Prostate gland (tissue), 2 donors: ENCODE data around the gene THAP8. TPM values are rescaled to one million over a fixed set of nuclear protein-coding genes. Genes with fewer than 3 reads are reported as not detected.

Experiments
- DNase-seq: peaks from one replicate; pipeline ENCODE4 v3.0.0-alpha.2; 2019; ENCODE audit warnings: low spot score
- H3K27ac ChIP-seq, 2 donors: fragments of 200-600 bp; sonication (generic); 2 replicates each; pipeline ENCODE4 v1.5.1; 2017 to 2019
- H3K27me3 ChIP-seq: fragments of 200-600 bp; sonication (generic); replicated peaks from 2 replicates; pipeline ENCODE4 v1.5.1; 2019; ENCODE audit not compliant: insufficient read depth
- H3K36me3 ChIP-seq, 2 donors: fragments of 200-600 bp; sonication (generic); 1 replicate in 1 of 2; 2 replicates in 1 of 2; pipeline versions ENCODE4 v1.5.1 to v1.8.1; 2017 to 2019
- H3K4me1 ChIP-seq: fragments of 200-600 bp; sonication (generic); replicated peaks from 2 replicates; pipeline ENCODE4 v1.5.1; 2019
- H3K4me3 ChIP-seq, 2 donors: fragments of 200-600 bp; sonication (generic); 2 replicates each; pipeline ENCODE4 v1.5.1; 2017 to 2019
- H3K9me3 ChIP-seq: fragments of 200-600 bp; sonication (generic); 2 replicates; pipeline ENCODE4 v1.5.1; 2017
- POLR2A ChIP-seq: fragments of 450-650 bp; IDR thresholded peaks from one replicate; pipeline ENCODE4 v1.6.1; 2016; ENCODE audit warnings: antibody characterized with exemption, mild to moderate bottlenecking
- POLR2AphosphoS5 ChIP-seq: sonication (generic); formaldehyde crosslinking; IDR thresholded peaks from one replicate; pipeline ENCODE4 v1.6.1; 2017; ENCODE audit warnings: antibody characterized with exemption
- WGBS: methylation state at CpG from one replicate; pipeline ENCODE4 v1.1.5; 2018; 5-methylcytosine and 5-hydroxymethylcytosine counted together
- intact Hi-C: fragments of 100-400 bp; cut with DNase I; formaldehyde crosslinking; loops from one replicate; pipeline ENCODE4 v1.14.2; 2022
- total RNA-seq, 2 donors: library from RNA; depleted of rRNA; stranded (reverse); fragments of >200 nt; gene quantifications; one replicate each; pipeline ENCODE4 v1.1.0, GENCODE V29; 2016
- TF ChIP-seq, protein P1 (sequence below), 4 experiments: fragments of 200-600 bp in 2 of 4; fragments of 450-650 bp in 2 of 4; sonication (generic) in 2 of 4; IDR thresholded peaks; 1 replicate in 3 of 4; 2 replicates in 1 of 4; pipeline ENCODE4 v1.5.1; 2016 to 2019; ENCODE audit warnings: antibody characterized with exemption in 4 of 4, mild to moderate bottlenecking in 2 of 4, moderate library complexity in 2 of 4

The THAP8 gene
- total RNA-seq, 2 donors from 2014 or later = 12.0 to 21.9 TPM

DNA sequence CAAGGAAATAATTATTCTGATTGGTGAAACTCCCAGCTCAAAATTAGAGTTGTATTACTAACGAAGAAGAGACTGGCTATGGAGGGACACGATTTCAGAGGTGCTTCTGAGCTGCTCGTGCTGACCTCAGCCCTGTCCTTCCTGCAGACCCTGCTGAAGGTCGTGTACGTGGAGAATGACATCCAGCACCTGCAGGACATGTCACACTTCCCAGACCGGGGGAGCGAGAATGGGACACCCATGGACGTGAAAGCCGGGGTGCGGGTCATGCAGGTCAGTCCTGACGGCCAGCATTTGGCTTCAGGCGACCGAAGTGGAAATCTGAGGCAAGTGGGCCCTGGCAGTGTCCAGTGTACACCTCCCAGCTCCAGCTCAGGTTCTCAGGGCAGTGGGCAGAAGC lies 28.8 kb upstream of the THAP8 start:
- no peak for DNase-seq
- no peaks in the 10 kb centered on the region for H3K27me3 ChIP-seq
- H3K27ac ChIP-seq = no peak overlapping the region
- no peaks in the 10 kb centered on the region for H3K9me3 ChIP-seq
- no peaks in the 10 kb centered on the region for H3K36me3 ChIP-seq
- intact Hi-C loops = no loop called here
- TF ChIP-seq POLR2AphosphoS5 = no peak
- TF ChIP-seq POLR2A = no peak
- TF ChIP-seq, protein P1, sequence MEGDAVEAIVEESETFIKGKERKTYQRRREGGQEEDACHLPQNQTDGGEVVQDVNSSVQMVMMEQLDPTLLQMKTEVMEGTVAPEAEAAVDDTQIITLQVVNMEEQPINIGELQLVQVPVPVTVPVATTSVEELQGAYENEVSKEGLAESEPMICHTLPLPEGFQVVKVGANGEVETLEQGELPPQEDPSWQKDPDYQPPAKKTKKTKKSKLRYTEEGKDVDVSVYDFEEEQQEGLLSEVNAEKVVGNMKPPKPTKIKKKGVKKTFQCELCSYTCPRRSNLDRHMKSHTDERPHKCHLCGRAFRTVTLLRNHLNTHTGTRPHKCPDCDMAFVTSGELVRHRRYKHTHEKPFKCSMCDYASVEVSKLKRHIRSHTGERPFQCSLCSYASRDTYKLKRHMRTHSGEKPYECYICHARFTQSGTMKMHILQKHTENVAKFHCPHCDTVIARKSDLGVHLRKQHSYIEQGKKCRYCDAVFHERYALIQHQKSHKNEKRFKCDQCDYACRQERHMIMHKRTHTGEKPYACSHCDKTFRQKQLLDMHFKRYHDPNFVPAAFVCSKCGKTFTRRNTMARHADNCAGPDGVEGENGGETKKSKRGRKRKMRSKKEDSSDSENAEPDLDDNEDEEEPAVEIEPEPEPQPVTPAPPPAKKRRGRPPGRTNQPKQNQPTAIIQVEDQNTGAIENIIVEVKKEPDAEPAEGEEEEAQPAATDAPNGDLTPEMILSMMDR (IDR thresholded peaks at IDR 0.05) = no peak
- H3K4me3 ChIP-seq = no peak overlapping the region
- no peaks in the 10 kb centered on the region for H3K4me1 ChIP-seq
- 93% methylated on average over 13 of the region's 13 CpGs for WGBS

DNA sequence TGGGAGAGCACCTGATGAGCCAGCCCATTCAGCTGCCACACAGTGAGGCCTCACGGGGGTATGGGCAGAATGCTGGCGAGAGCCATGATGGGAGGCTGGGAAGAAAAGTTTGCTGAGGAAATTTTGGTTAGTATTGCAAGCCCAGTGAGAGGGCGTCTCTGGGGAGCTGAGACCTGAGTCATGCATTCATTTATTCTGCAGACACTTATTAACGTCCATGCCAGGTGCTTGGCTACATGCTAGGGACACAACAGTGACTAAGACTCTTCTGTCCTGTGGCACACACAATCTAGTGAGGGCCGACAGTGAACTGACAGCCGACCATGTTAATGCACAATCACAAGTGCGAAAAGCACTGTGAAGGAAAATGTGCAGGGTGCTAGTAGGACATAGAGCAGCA lies 27.8 kb upstream of the THAP8 start:
- Histone ChIP-seq H3K27ac (no peak overlapping the region), H3K4me1 (no peaks in the 10 kb centered on the region), H3K36me3 (no peaks in the 10 kb centered on the region), H3K27me3 (no peaks in the 10 kb centered on the region), H3K4me3 (no peak overlapping the region), H3K9me3 (no peaks in the 10 kb centered on the region)
- no peak for DNase-seq
- intact Hi-C loops = no loop called here
- TF ChIP-seq, protein P1 (IDR thresholded peaks at IDR 0.05) = no peak
- TF ChIP-seq POLR2AphosphoS5 (no peak), POLR2A (no peak)
- WGBS = 94% methylated on average over 7 of the region's 7 CpGs

DNA sequence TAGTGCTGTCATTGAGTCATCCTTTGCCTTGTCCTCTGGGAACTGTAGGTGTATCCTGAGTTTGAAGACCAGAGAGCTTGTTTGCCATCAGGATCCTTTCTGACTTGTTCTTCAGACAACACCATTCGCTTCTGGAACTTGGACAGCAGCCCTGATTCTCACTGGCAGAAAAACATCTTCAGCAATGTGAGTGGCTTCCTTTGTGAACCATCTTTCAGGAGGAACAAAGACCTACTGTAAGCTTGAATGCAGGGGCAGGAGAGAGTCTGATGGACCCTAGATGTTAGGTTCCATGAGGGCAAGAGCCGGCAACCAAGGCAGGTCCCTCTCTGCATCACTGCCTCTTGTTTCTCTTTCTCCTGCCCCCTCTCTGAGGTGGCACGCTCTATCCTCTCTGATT lies 27.3 kb upstream of the THAP8 start:
- Histone ChIP-seq H3K4me1 (no peaks in the 10 kb centered on the region), H3K27me3 (no peaks in the 10 kb centered on the region), H3K27ac (no peak overlapping the region), H3K4me3 (no peak overlapping the region), H3K9me3 (no peaks in the 10 kb centered on the region), H3K36me3 (no peaks in the 10 kb centered on the region)
- 56% methylated on average over 3 of the region's 3 CpGs for whole genome bisulfite sequencing
- DNase-seq = no peak
- intact Hi-C loops = no loop called here
- TF ChIP-seq POLR2A (no peak), POLR2AphosphoS5 (no peak)
- TF ChIP-seq, protein P1 (IDR thresholded peaks at IDR 0.05) = no peak

DNA sequence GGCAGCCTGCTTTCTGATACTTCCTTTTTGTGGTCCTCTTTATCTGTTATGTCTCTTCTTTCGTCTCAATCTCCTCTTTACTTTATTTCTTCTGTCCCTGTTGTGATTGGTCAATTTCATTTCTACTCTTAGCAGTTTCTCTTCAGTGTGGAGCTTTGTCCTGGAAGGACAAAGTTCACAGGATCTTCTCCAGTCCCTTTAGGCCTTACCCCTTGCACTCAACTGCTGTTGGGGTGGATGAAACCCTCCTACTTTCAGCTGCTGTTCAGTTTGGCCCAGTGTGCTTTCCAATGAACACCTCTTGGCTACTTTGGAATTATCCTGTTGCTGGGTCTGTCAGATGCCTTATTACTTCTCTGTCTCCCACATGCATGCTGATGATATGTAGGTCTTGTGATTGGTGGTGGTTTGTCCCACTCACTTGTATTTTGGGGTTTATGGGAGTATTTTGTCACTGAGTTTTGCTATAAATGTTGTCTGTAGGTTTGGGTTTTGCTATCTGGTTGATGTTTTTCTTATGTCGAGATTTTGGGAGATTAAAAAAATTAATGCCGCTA lies 25.4 kb upstream of the THAP8 start:
- TF ChIP-seq POLR2A (no peak), POLR2AphosphoS5 (no peak)
- TF ChIP-seq, protein P1 (IDR thresholded peaks at IDR 0.05) = no peak
- intact Hi-C loops = no loop called here
- Histone ChIP-seq H3K27ac (no peak overlapping the region), H3K9me3 (no peaks in the 10 kb centered on the region), H3K36me3 (no peaks in the 10 kb centered on the region), H3K4me3 (no peak overlapping the region), H3K4me1 (no peaks in the 10 kb centered on the region), H3K27me3 (no peaks in the 10 kb centered on the region)
- no peak for DNase-seq
- 98% methylated on average over 3 of the region's 3 CpGs for WGBS

DNA sequence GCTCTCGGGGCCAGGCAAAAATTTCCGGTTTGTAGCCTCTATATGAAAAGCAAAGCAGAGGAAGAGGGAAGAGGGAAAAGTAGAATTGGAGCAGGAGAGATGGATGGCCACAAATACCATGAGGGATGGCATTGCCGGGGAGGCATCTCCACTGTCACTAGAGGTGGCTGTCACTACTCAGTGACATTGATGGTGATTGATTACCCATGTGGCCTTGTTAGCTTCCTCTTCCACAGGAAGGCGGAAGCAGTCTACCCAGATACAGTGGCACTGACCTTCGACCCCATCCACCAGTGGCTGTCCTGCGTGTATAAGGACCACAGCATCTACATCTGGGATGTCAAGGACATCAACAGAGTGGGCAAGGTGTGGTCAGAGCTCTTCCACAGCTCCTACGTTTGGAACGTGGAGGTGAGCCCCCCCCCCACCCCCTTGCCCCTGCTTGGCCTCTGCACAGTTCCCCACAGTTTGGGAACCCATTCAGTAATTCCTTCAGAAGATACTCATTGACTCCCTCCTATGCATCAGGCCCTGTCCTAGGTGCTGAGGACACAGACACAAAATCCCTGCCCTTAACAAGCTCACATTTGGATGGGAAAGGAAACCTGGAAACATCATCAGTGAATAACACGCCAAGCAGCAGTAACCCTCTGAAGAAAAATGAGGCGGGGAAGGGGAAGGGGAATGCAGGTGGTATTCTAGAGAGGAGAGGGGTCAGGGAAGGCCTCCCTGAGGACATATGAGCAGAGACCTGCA lies 19.2 kb upstream of the THAP8 start:
- 90% methylated on average over 10 of the region's 10 CpGs for WGBS
- Histone ChIP-seq H3K4me3 (no peak overlapping the region), H3K36me3 (no peaks in the 10 kb centered on the region), H3K4me1 (no peaks in the 10 kb centered on the region), H3K27me3 (no peaks in the 10 kb centered on the region), H3K9me3 (no peaks in the 10 kb centered on the region), H3K27ac (no peak overlapping the region)
- intact Hi-C loops = no loop called here
- DNase-seq = no peak
- no peak for TF ChIP-seq POLR2A
- no peak for TF ChIP-seq POLR2AphosphoS5
- TF ChIP-seq, protein P1 (IDR thresholded peaks at IDR 0.05) = no peak
